Left lobe of liver (tissue), 2 donors: Measurements from ENCODE around the gene TNFAIP8. TPM values are rescaled to one million over a fixed set of nuclear protein-coding genes. Genes with fewer than 3 reads are reported as not detected.
A peak's percentile ranks its signal among the peaks of the same experiment; 100 is the strongest.
"Not testable (repeated sequence)": the region's sequence is repeated elsewhere in the genome, so short reads cannot be mapped to it uniquely, and the experiment has no call there.

Experiments
- ATAC-seq: fragments of 200-7000 bp; cut with Tn5 transposase; one replicate; pipeline ENCODE4 v1.9.1; 2020; ENCODE audit warnings: mild to moderate bottlenecking, moderate library complexity
- DNase-seq: peaks from one replicate; pipeline ENCODE4 v3.0.0-alpha.2; 2020; ENCODE audit warnings: low spot score
- total RNA-seq: library from RNA; stranded (reverse); gene quantifications from one replicate; pipeline ENCODE4 v1.2.1, GENCODE V29; 2021
- donor health status: DM: no; HTN: no; CAD: no; lungs with moderate emphysema.
- donor health status: DM: no; HTN: yes; CAD: no.

Gene TNFAIP8
- total RNA-seq, 1 donor from 2014 or later: 2.4 TPM

DNA sequence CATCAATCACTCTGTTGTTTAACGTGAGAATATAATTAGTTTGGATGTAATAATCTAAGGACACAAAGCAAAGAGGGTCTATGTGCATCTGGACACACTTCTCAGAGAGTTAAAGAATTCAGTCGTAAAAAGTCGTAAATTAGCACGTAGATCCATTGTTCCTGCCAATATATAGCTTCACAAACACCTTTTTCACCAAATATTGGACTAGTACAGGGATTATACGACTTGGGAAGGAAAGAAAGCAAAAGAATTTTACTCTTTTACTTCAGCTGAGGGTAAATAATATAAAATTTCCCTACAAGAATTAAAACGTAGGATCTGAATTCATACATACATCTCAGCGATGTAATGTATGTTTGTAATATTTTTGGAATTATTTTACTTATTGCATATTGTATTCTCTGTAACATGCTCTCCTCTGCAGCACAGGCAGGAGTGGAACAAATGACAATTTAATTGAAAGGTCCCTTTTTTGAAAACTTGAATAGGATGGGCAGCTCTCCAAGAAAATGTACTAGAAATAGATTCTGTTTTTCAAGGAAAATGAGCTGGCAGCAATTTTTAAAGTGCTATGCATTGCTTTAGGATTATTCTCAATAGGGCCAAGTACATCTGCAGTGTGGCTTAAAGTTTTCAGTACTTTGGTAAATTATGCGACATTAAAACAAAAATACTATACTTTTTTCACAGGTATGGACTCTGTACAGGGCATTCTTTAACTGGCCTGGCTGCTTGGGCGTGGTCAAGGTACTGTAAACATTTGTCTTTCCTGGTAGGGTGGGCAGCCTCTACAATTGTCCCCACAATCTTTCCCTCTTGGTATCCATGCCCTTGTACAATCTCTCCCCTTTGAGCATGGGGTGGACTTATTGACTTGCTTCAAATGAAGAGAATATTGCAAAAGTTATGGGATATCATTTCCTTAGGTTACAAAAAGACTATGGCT, 56.7 kb downstream of the TNFAIP8 start:
- no peak for DNase-seq
- ATAC-seq: no peak

DNA sequence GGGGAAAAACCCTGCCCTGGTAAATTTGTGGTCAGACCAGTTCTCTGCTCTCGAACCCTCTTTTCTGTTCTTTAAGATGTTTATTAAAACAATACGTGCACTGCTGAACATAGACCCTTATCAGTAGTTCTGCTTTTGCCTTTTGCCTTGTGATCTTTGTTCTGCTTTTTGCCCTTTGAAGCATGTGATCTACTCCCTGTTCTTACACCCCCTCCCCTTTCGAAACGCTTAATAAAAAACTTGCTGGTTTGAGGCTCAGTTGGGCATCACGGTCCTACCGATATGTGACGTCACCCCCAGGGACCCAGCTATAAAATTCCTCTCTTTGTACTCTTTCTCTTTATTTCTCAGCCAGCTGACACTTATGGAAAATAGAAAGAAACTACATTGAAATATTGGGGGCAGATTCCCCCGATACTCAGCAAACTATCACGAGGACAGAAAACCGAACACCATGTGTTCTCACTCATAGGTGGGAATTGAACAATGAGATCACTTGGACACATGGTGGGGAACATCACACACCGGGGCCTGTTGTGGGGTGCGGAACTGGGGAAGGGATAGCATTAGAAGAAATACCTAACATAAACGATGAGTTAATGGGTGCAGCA, 58.4 kb downstream of the TNFAIP8 start:
- not testable (repeated sequence) for DNase-seq, ATAC-seq

GRCh38 chr5:119417891-119418605, 62.2 kb downstream of the TNFAIP8 start:
- DNase-seq: no peak
- ATAC-seq: peak; percentile 43

GRCh38 chr5:119418606-119419100, 62.8 kb downstream of the TNFAIP8 start:
- no peak for ATAC-seq
- DNase-seq: no peak

DNA sequence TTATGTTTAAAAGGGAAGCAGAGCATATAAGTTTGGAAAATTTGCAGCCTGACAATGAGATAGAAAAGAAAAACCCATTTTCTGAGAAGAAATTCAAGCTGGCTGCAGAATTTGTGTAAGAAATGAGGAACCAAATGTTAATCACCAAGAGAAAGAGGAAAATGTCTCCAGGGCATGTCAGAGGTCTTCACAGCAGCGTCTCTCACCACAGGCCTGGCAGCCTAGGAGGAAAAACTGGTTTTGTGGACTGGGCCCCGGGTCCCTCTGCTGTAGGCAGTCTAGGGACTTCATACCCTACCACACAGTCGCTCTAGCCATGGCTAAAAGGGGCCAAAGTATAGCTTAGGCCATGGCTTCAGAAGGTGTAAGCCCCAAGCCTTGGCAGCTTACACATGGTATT, 64.3 kb downstream of the TNFAIP8 start:
- ATAC-seq (no peak), DNase-seq (no peak)

GRCh38 chr5:119426057-119426456, 70.2 kb downstream of the TNFAIP8 start:
- ATAC-seq (no peak), DNase-seq (no peak)

DNA sequence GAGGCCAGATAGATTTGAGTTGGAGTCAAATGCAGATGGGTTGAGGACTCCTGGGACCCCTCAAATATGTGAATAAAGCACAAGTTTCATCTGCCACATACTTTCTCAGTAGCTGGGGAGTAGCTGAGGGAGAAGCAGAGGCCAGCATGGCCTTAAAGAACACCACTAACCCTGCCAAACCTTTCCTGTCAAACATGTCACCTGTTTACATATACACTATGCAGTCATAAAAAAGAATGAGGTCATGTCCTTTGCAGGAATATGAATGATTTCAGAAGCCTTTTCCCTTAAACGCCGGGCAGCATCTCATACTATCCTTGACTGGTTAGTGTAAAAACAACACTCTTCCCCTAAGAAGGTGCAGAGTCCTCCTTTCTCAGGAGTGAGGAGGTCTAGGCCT, 71.2 kb downstream of the TNFAIP8 start:
- DNase-seq (no peak), ATAC-seq (no peak)

- ATAC-seq, DNase-seq: not testable (repeated sequence)
These were observed 71.8 kb downstream of the TNFAIP8 start for GRCh38 chr5:119427596-119427995.

DNA sequence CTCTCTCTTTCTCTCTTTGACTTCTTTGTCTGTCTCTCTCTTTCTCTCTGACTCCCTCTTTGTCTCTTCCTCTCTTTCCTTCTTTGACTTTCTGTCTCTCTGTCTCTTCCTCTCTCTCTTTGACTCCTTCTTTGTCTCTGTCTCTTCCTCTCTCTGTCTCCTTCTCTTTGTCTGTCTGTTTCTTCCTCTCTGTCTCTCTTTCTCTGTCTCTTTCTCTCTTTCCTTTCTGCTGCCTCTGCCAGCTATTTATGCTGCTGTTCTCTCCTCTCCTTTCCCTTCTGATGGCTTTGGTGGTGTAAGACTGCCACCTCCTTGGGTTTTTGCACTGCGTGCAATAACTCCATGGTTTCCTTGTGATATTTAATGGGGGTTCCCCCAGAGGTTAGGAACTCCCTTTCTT, 72.3 kb downstream of the TNFAIP8 start:
- DNase-seq, ATAC-seq: not testable (repeated sequence)

- not testable (repeated sequence) for DNase-seq, ATAC-seq
These were observed 72.8 kb downstream of the TNFAIP8 start for GRCh38 chr5:119428574-119428973.

- ATAC-seq, DNase-seq: not testable (repeated sequence)
These were observed 76.9 kb downstream of the TNFAIP8 start for GRCh38 chr5:119432674-119433237.

GRCh38 chr5:119435436-119436132, 79.8 kb downstream of the TNFAIP8 start:
- DNase-seq (peak; percentile 71), ATAC-seq (peak; percentile 79)

GRCh38 chr5:119437785-119438586, 82.2 kb downstream of the TNFAIP8 start:
- ATAC-seq, DNase-seq: not testable (repeated sequence)

- DNase-seq, ATAC-seq: not testable (repeated sequence)
These were observed 82.7 kb downstream of the TNFAIP8 start for GRCh38 chr5:119438587-119438917.

DNA sequence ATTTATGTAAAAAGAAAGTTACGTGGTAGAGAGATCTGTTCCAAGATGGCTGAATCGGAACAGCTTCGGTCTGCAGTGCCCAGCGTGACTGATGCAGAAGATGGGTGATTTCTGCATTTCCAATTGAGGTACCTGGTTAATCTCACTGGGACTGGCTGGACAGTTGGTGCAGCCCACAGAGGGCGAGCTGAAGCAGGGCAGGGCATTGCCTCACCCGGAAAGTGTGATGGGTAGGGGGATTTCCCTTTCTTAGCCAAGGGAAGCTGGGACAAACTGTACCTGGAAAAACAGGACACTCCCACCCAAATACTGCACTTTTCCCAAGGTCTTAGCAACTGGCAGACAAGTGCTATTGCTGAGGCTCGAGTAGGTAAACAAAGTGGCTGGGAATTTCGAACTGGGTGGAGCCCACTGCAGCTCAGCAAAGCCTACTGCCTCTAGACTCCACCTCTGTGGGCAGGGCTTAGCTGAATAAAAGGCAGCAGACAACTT, 83.4 kb downstream of the TNFAIP8 start:
- ATAC-seq (peak; percentile 92), DNase-seq (peak; percentile 82)

DNA sequence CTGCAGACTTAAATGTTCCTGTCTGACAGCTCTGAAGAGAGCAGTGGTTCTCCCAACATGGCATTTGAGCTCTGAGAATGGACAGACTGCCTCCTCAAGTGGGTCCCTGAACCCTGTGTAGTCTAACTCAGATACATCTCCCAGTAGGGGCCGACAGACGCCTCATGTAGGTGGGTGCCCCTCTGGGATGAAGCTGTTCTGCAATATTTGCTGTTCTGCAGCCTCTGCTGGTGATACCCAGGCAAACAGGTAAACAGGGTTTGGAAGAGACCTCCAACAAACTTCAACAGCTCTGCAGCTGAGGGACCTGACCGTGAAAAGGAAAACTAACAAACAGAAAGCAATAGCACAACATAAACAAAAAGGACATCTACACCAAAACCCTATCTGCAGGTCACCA, 83.8 kb downstream of the TNFAIP8 start:
- not testable (repeated sequence) for DNase-seq
- peak; percentile 40 for ATAC-seq

GRCh38 chr5:119444643-119445042, 88.8 kb downstream of the TNFAIP8 start:
- not testable (repeated sequence) for ATAC-seq, DNase-seq

DNA sequence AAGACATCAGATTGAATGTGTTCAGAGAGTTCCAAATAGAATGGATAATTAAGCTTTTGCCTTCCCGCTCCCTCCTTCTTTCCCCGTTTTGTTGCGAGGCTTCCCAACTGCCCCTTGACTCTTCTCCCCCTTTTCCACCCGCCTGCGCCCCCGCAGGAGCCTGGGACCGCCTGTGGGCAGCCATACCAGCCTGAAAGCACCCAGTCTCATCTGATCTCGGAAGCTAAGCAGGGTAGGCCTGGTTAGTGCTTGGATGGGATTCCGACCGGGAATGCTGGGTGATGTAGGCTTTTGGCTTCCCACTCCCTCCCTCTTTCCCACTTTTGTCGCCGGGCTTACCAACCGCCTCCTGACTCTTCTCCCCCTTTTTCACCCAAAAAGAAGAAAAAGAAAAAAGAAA, 89.7 kb downstream of the TNFAIP8 start:
- DNase-seq: no peak
- no peak for ATAC-seq
